Naive B cell (primary cell): ENCODE measurements around the gene TMIGD1. TPM values are rescaled to one million over a fixed set of nuclear protein-coding genes. Genes with fewer than 3 reads are reported as not detected.
A peak's percentile ranks its signal among the peaks of the same experiment; 100 is the strongest.
"Not testable (repeated sequence)": the region's sequence is repeated elsewhere in the genome, so short reads cannot be mapped to it uniquely, and the experiment has no call there.

Experiments
- ATAC-seq, 2 donors: fragments of 150-1000 bp; cut with Tn5 transposase; 2 replicates each; pipeline ENCODE4 v1.10.0; 2021; ENCODE audit warnings: low read depth in 2 of 2, mild to moderate bottlenecking in 2 of 2, moderate library complexity in 2 of 2
- DNase-seq: peaks from one replicate; pipeline ENCODE4 v3.0.0; 2022
- H3K27ac Mint-ChIP-seq, 6 donors: one replicate each; pipeline ENCODE4 v1.8.0; 2020 to 2022; ENCODE audit warnings: mild to moderate bottlenecking in 6 of 6, mixed read lengths in 6 of 6, moderate library complexity in 5 of 6, inconsistent platforms in 2 of 6
- H3K27me3 Mint-ChIP-seq, 3 donors: one replicate each; pipeline ENCODE4 v1.8.0; 2021 to 2022; ENCODE audit warnings: mixed read lengths in 3 of 3, mild to moderate bottlenecking in 1 of 3
- H3K36me3 Mint-ChIP-seq, 2 donors: one replicate each; pipeline ENCODE4 v1.8.0; 2020 to 2022; ENCODE audit warnings: mixed read lengths in 2 of 2, inconsistent platforms in 1 of 2, mild to moderate bottlenecking in 1 of 2
- H3K4me1 Mint-ChIP-seq, 3 donors: one replicate each; pipeline ENCODE4 v1.8.0; 2020 to 2022; ENCODE audit warnings: mixed read lengths in 3 of 3, inconsistent platforms in 1 of 3, mild to moderate bottlenecking in 1 of 3, moderate library complexity in 1 of 3
- H3K4me3 Mint-ChIP-seq, 8 donors: one replicate each; pipeline ENCODE4 v1.8.0; 2020 to 2022; ENCODE audit warnings: mild to moderate bottlenecking in 8 of 8, mixed read lengths in 8 of 8, moderate library complexity in 8 of 8, inconsistent platforms in 2 of 8
- H3K9me3 Mint-ChIP-seq, 7 donors: one replicate each; pipeline ENCODE4 v1.8.0; 2020 to 2022; ENCODE audit warnings: mixed read lengths in 7 of 7, mild to moderate bottlenecking in 5 of 7, inconsistent platforms in 2 of 7, moderate library complexity in 1 of 7
- polyA plus RNA-seq, 6 donors: library from polyadenylated mRNA; unstranded; fragments of 300-500 nt; fragmentation: Illumina TruSeq; gene quantifications; one replicate each; pipeline ENCODE4 v1.2.3, GENCODE V29; 2021; ENCODE audit warnings: low read depth in 6 of 6

Gene TMIGD1
- polyA plus RNA-seq, 6 donors from 2014 or later, result not detected

GRCh38 chr17:30351263-30351662, 17.4 kb upstream of the TMIGD1 start:
- H3K4me3 Mint-ChIP-seq, H3K4me1 Mint-ChIP-seq, H3K27ac Mint-ChIP-seq, H3K36me3 Mint-ChIP-seq, DNase-seq, ATAC-seq, H3K9me3 Mint-ChIP-seq: not testable (repeated sequence)
- H3K27me3 Mint-ChIP-seq, result peaks cover 6 to 10% (median 9%) of the 10 kb centered on the region in 3 donors

DNA sequence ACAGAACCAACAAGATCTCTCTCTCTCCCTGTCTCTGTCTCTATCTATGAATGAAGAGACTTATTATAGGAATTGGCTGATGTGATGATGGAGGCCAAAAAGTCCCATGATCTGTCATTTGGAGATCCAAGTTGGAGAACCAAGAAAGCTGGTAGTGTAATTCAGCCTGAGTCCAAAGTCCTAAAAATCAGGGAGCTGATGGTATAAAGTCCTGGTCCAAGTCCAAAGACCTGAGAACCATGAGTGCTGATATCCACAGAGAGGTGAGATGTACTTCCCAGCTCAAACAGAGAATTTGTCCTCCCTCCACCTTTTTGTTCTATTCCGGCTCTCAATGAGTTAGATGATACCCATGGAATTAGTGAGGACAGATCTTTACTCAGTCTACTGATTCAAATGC, 15.4 kb upstream of the TMIGD1 start:
- ATAC-seq (no peak), DNase-seq (no peak)
- H3K4me1 Mint-ChIP-seq, result no peaks in the 10 kb centered on the region
- H3K27me3 Mint-ChIP-seq, result peaks cover 0 to 6% (median 0%) of the 10 kb centered on the region in 3 donors
- H3K36me3 Mint-ChIP-seq, result no peaks in the 10 kb centered on the region
- H3K27ac Mint-ChIP-seq, result no peak overlapping the region
- no peak overlapping the region for H3K4me3 Mint-ChIP-seq
- H3K9me3 Mint-ChIP-seq, result no peaks in the 10 kb centered on the region

GRCh38 chr17:30347488-30347887, 13.6 kb upstream of the TMIGD1 start:
- DNase-seq (no peak), ATAC-seq (no peak)
- Mint-ChIP-seq H3K27ac (no peak overlapping the region), H3K4me3 (no peak overlapping the region), H3K4me1 (no peaks in the 10 kb centered on the region), H3K36me3 (no peaks in the 10 kb centered on the region), H3K27me3 (peaks cover 0 to 6% (median 0%) of the 10 kb centered on the region in 3 donors), H3K9me3 (no peaks in the 10 kb centered on the region)

GRCh38 chr17:30346221-30346795, 12.5 kb upstream of the TMIGD1 start:
- DNase-seq (no peak), ATAC-seq (no peak)
- Mint-ChIP-seq H3K4me1 (no peaks in the 10 kb centered on the region), H3K27me3 (peaks cover 0 to 2% (median 0%) of the 10 kb centered on the region in 3 donors), H3K9me3 (no peaks in the 10 kb centered on the region), H3K27ac (no peak overlapping the region), H3K4me3 (no peak overlapping the region), H3K36me3 (no peaks in the 10 kb centered on the region)

DNA sequence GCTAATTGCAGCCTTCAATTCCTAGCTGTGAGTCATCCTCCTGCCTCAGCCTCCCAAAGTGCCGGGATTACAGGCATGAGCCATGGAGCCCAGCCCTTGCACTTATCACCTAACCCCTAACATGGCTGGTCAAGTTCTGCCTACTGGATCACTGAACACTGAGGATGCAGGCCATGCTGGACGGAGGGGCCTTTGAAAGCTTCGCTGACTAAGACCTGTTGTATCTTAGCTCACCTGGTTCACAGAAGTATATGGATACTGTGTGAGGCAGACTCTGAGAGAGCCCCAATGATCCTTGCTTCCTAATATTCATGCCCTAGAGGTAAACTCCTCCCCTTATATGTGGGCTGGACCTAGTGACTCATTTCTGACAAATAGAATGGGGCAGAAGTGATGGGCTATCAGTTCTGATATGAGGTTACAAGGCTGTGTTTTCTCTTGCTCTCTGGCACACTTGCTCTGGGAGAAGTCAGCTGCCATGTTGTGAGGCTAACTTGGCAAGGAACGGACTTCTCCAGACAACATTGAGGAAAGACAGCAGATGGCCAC, 11.7 kb upstream of the TMIGD1 start:
- H3K27ac Mint-ChIP-seq, result peak overlapping the region in 1 of 6 donors; percentile 81

DNA sequence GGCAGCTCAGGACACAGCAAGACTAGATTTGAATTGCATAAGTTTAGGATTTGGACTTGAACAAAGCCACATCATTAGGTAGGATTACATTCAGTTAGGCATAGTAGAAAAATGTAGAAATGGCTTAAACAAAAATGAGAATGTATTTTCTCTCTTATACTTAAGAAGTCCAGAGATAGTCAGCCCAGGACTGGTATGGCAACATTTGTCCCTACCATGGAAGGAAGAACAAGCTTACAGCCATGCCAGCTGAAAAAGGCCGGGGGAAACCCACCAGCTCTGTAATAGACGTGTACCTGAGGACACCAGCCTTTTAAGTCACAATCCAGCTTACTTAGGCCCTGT, 11.2 kb upstream of the TMIGD1 start:
- ATAC-seq (no peak), DNase-seq (no peak)
- no peak overlapping the region for H3K4me3 Mint-ChIP-seq
- no peaks in the 10 kb centered on the region for H3K9me3 Mint-ChIP-seq
- H3K27ac Mint-ChIP-seq, result no peak overlapping the region
- peaks cover 2 to 3% (median 3%) of the 10 kb centered on the region in 3 donors for H3K4me1 Mint-ChIP-seq
- H3K27me3 Mint-ChIP-seq, result peaks cover 0 to 1% (median 0%) of the 10 kb centered on the region in 3 donors
- no peaks in the 10 kb centered on the region for H3K36me3 Mint-ChIP-seq

More for the DNA sequence above, 11.7 kb upstream of the TMIGD1 start:
- no peaks in the 10 kb centered on the region for H3K9me3 Mint-ChIP-seq
- no peaks in the 10 kb centered on the region for H3K4me1 Mint-ChIP-seq
- no peaks in the 10 kb centered on the region for H3K36me3 Mint-ChIP-seq
- ATAC-seq (no peak), DNase-seq (no peak)
- no peak overlapping the region for H3K4me3 Mint-ChIP-seq
- H3K27me3 Mint-ChIP-seq, result no peaks in the 10 kb centered on the region

- ATAC-seq, result no peak
- no peak overlapping the region for H3K27ac Mint-ChIP-seq
- H3K9me3 Mint-ChIP-seq, result no peaks in the 10 kb centered on the region
- H3K4me3 Mint-ChIP-seq, result no peak overlapping the region
- H3K36me3 Mint-ChIP-seq, result no peaks in the 10 kb centered on the region
- peaks cover 5 to 7% (median 5%) of the 10 kb centered on the region in 3 donors for H3K4me1 Mint-ChIP-seq
- peaks cover 0 to 4% (median 0%) of the 10 kb centered on the region in 3 donors for H3K27me3 Mint-ChIP-seq
- no peak for DNase-seq
These were observed 10.6 kb upstream of the TMIGD1 start for GRCh38 chr17:30344283-30345088.

- Mint-ChIP-seq H3K4me3 (no peak overlapping the region), H3K27ac (no peak overlapping the region), H3K27me3 (peaks cover 0 to 4% (median 4%) of the 10 kb centered on the region in 3 donors), H3K4me1 (peaks cover 5 to 7% (median 5%) of the 10 kb centered on the region in 3 donors), H3K9me3 (no peaks in the 10 kb centered on the region), H3K36me3 (no peaks in the 10 kb centered on the region)
- DNase-seq, result no peak
- ATAC-seq, result no peak
These were observed 9.9 kb upstream of the TMIGD1 start for GRCh38 chr17:30343796-30344195.

- not testable (repeated sequence) for H3K4me1 Mint-ChIP-seq, H3K9me3 Mint-ChIP-seq, H3K27me3 Mint-ChIP-seq, H3K36me3 Mint-ChIP-seq, H3K27ac Mint-ChIP-seq, H3K4me3 Mint-ChIP-seq, ATAC-seq, DNase-seq
These were observed 9.4 kb upstream of the TMIGD1 start for GRCh38 chr17:30343244-30343643.

DNA sequence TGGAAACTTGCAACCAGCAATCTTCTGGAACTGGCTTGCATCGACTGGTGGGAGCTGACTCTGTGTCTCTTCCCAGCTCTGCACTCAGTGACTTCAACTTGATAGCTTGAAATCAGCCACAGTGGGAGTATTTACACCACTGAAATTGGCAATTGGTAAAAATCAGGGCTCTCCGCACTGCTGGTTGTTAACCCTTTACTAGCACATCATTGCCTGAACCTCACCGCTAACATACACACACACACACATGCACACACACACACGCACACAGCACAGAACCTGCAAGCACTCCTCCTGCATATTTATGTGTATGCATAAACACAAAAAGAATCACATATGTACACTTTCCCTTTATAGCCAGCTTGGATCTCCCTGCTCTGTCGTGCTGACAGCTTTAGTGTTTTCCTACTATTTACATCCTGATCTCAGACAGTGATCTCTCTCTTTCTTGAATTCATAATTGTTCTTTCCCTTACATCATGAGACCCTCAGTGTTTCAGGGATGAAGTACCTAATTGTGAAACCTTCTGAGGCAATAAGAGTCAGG, 7.9 kb upstream of the TMIGD1 start:
- Mint-ChIP-seq H3K4me3 (no peak overlapping the region), H3K36me3 (no peaks in the 10 kb centered on the region), H3K27me3 (peaks cover 0 to 4% (median 4%) of the 10 kb centered on the region in 3 donors), H3K27ac (no peak overlapping the region), H3K4me1 (peaks cover 5 to 7% (median 6%) of the 10 kb centered on the region in 3 donors), H3K9me3 (no peaks in the 10 kb centered on the region)
- DNase-seq (no peak), ATAC-seq (no peak)

DNA sequence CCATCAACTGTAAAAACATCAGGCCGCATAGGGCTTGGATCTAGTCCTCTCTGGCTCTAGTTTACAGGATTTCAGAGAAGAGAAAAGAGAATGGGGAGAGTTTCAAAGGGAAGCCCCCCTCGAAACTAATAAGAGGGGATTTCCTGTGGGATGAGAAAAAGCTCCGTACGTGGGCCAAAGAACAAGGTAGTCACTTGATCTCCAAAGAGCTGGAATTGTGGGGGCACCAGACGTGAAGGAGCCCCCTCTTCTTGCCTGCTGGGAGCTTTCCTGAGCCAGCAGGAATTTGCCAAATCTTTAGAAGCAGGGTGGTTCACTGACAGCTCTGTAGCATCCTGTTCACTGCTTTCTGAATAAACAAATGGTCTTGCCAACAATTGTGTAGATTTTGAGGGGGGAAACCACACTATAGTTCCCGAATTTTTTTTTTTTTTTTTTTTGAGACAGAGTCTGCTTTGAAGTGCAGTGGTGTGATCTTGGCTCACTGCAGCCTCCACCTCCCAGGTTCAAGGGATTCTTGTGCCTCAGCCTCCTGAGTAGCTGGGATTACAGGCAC, 7.0 kb upstream of the TMIGD1 start:
- no peak for ATAC-seq
- no peaks in the 10 kb centered on the region for H3K36me3 Mint-ChIP-seq
- no peak overlapping the region for H3K4me3 Mint-ChIP-seq
- no peak overlapping the region for H3K27ac Mint-ChIP-seq
- H3K9me3 Mint-ChIP-seq, result no peaks in the 10 kb centered on the region
- peaks cover 5 to 12% (median 9%) of the 10 kb centered on the region in 3 donors for H3K4me1 Mint-ChIP-seq
- H3K27me3 Mint-ChIP-seq, result peaks cover 0 to 4% (median 4%) of the 10 kb centered on the region in 3 donors
- DNase-seq, result no peak

- DNase-seq, result no peak
- no peaks in the 10 kb centered on the region for H3K36me3 Mint-ChIP-seq
- H3K9me3 Mint-ChIP-seq, result peaks cover 0 to 1% (median 0%) of the 10 kb centered on the region in 7 donors
- no peak overlapping the region for H3K4me3 Mint-ChIP-seq
- H3K27me3 Mint-ChIP-seq, result peaks cover 0 to 4% (median 4%) of the 10 kb centered on the region in 3 donors
- peaks cover 5 to 12% (median 9%) of the 10 kb centered on the region in 3 donors for H3K4me1 Mint-ChIP-seq
- H3K27ac Mint-ChIP-seq, result no peak overlapping the region
- no peak for ATAC-seq
These were observed 5.2 kb upstream of the TMIGD1 start for GRCh38 chr17:30339086-30339485.

- no peaks in the 10 kb centered on the region for H3K36me3 Mint-ChIP-seq
- H3K27ac Mint-ChIP-seq, result no peak overlapping the region
- no peak for DNase-seq
- peaks cover 0 to 4% (median 4%) of the 10 kb centered on the region in 3 donors for H3K27me3 Mint-ChIP-seq
- ATAC-seq, result no peak
- no peak overlapping the region for H3K4me3 Mint-ChIP-seq
- peaks cover 0 to 1% (median 0%) of the 10 kb centered on the region in 7 donors for H3K9me3 Mint-ChIP-seq
- H3K4me1 Mint-ChIP-seq, result peaks cover 5 to 16% (median 9%) of the 10 kb centered on the region in 3 donors
These were observed 3.6 kb upstream of the TMIGD1 start for GRCh38 chr17:30337393-30337999.
